GM18498 (cell line): ENCODE data around the gene PIGBOS1.
"Not testable (repeated sequence)": the region's sequence is repeated elsewhere in the genome, so short reads cannot be mapped to it uniquely, and the experiment has no call there.

Experiments
- ATAC-seq: cut with Tn5 transposase; IDR thresholded peaks from one replicate; pipeline ENCODE4 v1.9.1; 2021; ENCODE audit warnings: mild to moderate bottlenecking, moderate library complexity; ENCODE audit not compliant: unreplicated experiment

The PIGBOS1 gene

DNA sequence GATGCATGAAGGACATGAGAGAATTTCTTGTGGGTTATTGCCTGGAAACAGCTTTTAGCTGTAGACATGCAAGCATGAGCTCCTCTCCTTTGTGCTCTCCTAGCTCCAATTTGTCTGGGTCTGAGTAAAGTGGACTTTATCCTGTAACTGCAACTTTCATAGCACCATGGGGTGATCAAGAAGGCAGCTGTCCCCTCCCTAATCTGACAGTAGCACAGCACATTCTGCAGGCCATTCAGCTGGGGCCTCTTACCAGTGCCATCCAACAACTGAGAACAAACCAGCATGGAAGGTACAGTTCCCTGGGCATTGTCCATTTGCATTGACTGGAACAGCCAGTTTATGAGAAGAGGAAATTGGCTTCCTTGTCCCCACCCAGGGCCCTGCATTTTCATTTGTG, 21.6 kb downstream of the PIGBOS1 start:
- no peak for ATAC-seq

GRCh38 chr15:55290528-55291057, 28.3 kb downstream of the PIGBOS1 start:
- ATAC-seq: peak; percentile 72

DNA sequence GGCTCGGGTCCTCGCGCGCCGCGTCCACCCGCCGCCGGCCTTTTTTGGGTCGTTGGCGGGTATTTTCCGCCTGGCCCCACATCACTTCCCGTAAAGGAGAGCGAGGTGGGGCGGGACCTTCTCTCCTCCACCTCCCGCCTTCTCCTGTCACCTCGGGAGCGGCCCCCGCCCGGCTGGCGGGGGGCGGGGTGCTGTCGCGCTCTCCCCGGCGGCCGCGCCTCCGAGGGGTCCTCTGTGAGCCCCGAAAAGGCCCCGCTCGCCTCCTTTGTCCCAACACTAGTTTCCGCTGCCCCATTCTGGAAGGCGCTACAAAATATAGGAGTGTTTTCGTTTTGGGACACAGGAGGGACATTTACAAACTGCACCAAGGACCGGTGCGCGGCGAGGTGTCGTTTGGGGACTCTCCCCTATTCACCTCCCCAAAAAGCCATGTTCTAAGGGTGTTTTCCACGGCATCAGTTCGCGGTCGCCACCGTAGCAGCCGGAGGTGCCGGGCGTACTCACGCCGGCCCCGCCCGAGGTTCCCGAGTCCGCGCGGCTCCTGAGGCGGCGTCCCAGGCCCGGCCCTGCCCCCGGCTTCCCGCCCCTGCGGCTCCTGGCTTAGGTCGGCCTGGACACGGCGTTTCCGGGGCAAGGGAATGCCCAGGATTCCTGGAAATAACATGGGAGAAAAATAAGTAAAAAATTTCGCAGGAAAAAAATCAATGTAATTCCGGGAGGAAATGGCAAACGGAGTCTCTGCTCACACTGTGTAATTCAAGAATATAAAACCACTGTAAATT, 29.0 kb downstream of the PIGBOS1 start, which contains the start of gene RAB27A:
TSS of gene RAB27A (minus strand) at position 68 of the 782 bp plus-strand sequence. CDS start 54,879 bp downstream, outside the sequence.
- ATAC-seq: peak; percentile 79

GRCh38 chr15:55289011-55289745, 29.7 kb downstream of the PIGBOS1 start:
- ATAC-seq: peak; percentile 38

GRCh38 chr15:55288006-55288717, 30.8 kb downstream of the PIGBOS1 start:
- ATAC-seq: no peak

DNA sequence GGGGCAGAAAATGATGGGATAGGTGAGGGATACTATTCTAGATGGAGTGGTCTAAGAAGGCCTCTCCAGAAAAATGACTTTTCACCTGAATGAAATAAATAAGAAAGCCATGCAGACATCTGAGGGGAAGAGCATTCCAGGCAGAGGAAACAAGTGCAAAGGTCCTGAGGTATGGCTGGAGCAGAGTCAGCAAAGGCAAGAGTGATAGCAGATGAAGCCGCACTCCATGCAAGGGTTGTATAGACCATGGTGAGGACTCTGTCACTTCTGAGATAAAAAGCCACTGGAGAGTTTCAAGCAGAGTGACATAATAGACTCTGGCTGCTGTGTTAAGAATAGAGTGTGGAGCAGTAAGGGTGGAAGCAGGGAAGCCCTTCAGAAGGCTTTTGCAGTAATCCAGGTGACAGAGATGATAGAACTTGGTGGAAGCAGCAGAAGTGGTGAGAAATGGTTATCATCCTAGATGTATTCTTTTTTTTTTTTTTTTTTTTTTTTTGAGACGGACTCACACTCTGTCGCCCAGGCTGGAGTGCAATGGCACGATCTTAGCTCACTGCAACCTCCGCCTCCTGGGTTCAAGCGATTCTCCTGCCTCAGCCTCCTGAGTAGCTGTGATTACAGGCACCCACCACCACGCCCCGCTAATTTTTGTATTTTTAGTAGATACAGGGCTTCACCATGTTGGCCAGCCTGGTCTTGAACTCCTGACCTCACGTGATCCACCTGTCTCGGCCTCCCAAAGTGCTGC, 32.3 kb downstream of the PIGBOS1 start:
- not testable (repeated sequence) for ATAC-seq

- no peak for ATAC-seq
Measured at GRCh38 chr15:55284426-55284825, 34.5 kb downstream of the PIGBOS1 start.

DNA sequence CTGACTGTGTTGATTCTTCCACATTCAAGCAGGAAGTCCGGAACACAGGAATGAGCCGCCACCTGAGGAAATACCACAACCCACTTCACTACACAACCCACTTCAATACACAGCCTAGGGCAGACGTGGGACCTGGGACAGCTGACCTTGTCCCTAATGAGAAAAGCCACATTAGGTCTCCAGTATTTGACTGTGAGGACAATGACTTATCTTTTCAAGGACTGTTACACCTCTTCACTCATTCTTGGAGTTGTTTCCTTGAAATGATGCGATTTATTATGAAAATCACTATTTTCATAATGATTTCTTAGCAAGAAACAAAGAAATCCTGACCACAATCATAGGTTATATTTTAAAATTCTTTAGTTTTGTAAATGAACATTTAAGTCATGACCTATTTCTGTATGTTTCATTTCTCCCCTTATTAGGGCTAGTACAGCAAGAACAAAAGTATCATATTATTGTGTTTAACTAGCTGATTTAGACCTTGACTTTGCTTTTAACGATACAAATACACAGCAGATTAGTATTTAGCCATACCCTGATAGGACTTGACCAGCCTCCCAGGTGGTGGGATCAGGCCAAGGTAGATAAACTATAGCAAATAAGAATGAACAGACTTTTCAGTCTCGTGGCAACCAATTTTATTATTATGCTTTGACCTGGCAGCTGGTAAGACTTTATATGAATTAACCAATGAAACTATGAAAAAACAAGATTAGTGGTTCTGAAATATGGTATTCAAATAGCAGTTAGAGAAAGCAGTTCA, 35.4 kb downstream of the PIGBOS1 start:
- ATAC-seq: no peak

DNA sequence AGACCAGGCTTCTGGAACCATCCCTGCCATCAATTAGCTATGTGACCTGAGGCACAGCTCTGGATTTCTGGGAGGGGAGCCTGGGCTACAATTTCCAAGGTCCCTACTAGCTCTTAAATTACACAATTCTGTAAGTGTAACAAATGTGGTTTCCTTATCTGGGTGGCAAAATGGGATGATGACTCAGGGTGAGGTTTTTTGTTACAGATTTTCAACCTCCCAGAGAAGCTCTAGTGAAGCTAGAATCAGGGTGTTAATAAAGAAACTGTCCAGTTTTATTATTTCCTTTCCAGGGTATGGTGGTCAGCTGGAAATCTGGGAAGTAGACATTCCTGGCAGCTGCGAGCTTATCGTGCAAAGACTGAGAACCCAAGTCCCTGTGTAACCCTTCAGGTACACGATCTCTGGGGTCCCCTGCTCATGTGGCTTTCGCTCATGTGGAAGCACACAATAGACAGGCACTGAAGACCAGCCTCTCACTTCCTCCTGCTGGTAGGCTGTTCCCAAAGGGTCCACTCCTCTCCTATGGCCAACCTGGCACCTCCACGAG, 36.6 kb downstream of the PIGBOS1 start:
- ATAC-seq: no peak

DNA sequence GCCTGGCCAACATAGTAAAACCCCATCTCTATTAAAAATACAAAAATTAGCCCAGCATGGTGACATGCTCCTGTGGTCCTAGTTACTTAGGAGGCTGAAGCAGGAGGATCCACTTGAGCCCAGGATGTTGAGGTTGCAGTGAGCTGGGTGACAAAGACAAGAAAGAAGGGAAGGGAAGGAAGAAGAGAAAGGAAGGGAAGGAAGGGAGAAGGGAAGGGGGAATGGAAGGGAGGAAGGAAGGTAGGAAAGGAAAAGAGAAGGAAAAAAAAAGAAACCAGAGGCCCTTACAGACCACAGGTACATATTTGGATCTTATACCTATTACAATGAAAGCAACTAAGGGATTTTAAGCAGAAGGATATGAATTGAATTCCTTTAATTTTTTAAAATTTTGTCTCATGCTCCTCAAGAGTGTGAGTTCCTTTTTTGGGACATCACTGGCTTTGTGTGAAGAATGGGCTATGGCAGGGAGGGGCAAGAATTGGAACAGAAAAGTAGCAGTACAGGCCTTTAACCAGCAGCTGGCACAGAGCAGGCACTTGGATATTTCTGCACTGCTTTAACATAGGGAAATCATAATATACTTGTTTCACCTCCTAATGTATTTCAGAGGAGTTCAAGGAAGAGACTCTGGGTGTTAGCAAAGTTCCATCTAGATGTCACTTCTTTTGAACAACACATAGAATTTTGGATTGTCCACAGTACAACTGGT, 37.2 kb downstream of the PIGBOS1 start:
- ATAC-seq: no peak

DNA sequence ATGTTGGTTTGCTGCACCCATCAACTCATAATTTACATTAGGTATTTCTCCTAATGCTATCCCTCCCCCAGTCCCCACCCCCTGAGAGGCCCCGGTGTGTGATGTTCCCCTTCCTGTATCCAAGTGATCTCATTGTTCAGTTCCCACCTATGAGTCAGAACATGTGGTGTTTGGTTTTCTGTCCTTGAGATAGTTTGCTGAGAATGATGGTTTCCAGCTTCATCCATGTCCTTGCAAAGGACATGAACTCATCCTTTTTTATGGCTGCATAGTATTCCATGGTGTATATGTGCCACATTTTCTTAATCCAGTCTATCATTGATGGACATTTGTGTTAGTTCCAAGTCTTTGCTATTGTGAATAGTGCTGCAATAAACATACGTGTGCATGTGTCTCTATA, 38.3 kb downstream of the PIGBOS1 start:
- not testable (repeated sequence) for ATAC-seq

DNA sequence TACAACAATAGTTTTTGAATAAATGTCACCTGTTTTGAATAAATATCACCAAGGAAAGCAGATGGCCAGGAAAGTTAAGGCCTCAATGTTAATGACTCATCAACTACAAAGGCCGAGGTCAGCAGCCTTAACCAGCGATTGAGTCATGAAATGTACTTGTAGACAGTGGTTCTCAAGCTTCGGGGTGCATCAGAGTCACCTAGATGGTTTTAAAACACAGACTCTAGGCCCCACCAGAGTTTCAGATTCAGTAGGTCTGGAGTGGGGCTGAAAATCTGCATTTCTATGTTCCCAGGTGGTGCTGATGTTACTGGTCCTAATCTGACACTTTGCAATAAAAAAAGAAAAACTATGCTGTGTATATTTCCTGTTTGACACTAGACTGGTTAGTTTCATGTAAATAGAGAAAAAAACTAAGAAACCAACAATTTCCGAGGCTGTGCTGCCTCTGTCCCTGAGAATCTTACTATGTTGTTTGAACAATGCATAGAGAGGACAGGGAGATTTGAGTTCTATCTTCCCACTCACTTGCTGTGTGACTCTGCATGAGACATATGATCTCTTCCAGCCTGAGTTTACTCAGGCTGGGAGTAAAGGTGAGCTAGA, 39.1 kb downstream of the PIGBOS1 start:
- ATAC-seq: peak; percentile 80

GRCh38 chr15:55279100-55279745, 39.7 kb downstream of the PIGBOS1 start:
- no peak for ATAC-seq

DNA sequence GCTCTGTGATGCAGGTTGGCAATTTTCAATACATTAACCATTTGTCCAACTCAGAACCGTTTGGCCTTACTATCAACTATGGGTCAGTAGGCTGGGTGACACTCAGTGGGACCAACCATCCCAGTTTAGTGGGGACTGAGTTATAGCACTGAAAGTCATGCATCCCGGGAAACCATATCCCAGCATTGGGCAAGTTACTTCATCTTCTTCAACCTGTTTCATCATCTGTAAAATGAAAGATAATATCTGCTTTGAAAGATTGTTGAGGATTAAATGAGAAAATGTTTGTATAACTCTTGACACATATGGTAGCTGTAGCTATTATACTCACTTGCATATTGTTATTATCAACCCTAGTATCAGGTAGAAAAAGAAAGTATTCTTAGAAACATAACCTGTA, 41.2 kb downstream of the PIGBOS1 start:
- ATAC-seq: no peak

DNA sequence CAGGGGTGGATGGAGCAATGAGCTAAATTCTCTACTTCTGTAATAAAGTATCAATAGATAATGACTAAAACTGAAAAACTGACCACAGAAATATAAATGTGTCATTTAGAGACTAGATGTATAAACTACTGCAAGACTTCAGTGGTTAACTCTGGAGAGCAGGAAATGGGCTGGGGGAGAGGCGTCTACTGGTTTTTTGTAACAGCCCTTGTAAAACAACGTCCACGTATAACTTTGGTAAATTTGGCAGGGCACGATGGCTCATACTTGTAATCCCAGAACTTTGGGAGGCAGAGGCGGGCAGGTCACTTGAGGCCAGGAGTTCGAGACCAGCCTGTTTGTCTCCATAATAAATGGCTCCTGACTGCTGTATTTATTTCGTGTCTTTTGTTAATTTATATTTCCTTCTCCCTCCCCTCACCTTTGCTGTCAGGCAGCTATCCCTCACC, 41.8 kb downstream of the PIGBOS1 start:
- peak; percentile 53 for ATAC-seq

DNA sequence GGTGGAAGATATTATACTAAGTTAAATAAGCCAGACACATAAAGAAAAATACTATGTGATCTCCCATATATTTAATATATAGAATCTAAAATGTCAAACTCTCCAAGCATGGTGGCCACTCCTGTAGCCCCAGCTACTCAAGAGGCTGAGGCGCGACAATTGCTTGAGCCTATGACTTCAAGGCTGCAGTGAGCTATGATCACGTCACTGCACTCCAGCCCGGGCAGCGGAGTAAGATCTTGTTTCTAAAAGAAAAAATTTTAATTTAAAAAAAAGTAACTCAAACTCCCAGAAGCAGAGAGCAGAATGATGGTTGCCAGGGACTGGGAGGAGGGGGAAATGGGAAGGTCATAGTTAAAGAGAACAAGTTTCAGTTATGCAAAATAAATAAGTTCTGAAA, 42.6 kb downstream of the PIGBOS1 start:
- ATAC-seq: no peak

- no peak for ATAC-seq
Measured at GRCh38 chr15:55270291-55270690, 48.6 kb downstream of the PIGBOS1 start.

DNA sequence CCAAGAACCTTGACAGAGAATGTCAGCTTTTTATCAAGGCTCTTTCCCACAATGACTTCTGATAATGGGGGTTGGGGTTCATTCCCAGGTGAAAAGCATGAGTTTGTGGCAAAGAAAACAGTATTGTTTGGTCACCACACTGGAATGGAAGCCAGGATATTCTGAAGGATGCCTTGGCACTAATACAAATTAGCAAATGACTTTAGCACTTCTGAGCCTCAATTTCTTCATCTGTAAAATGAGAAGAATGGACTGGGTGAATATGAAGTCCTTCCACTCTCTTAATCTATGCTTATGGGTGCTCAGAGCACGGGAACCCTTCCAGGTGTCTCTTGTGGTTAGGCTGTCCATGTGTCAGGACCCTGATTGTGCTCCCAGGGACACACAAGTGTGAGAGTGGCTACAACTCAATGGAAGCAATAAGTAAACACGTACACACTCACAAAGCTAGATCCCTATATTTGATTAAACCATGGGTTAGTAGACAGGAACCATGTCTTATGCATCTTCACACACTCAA, 50.7 kb downstream of the PIGBOS1 start:
- no peak for ATAC-seq
